HG02943 (cell line): ENCODE measurements around the gene PRKCA.
"Not testable (repeated sequence)": the region's sequence is repeated elsewhere in the genome, so short reads cannot be mapped to it uniquely, and the experiment has no call there.

Source experiments
- ATAC-seq: cut with Tn5 transposase; IDR thresholded peaks from one replicate; pipeline ENCODE4 v1.9.1; 2021; ENCODE audit warnings: mild to moderate bottlenecking, low read depth, moderate library complexity; ENCODE audit not compliant: unreplicated experiment

The PRKCA gene

GRCh38 chr17:66580956-66581391, 278.6 kb downstream of the PRKCA start:
- ATAC-seq = no peak

DNA sequence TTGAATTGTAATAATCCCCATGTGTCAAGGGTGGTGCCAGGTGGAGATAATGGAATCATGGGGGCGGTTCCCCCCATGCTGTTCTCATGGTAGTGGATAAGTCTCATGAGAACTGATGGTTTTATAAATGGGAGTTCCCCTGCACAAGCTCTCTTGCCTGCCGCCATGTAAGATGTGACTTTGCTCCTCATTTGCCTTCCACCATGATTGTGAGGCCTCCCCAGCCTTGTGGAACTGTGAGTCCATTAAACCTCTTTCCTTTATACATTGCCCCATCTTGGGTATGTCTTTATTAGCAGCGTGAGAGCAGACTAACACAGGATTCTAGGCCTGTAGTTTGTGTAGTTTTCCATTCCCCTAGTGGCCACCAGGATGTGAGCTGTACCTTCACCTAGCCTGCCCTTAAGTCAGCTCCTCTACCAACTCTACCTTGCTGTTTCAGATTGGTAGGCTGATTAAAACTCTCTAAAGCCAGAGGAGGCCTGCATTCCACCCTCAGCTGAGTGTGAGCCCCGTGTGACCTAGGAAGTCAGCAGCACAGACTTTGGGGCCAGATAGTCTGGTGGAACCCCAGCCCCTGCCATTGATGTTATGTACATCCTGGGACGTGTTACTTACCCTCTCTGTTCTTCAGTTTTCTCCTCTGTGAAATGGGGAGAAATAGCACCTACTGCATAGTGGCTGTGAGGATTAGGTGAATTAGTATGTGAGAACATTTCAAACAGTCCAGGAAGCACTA, 280.1 kb downstream of the PRKCA start:
- ATAC-seq = no peak

GRCh38 chr17:66583112-66583748, 280.8 kb downstream of the PRKCA start:
- ATAC-seq = no peak

- no peak for ATAC-seq
These were observed 282.5 kb downstream of the PRKCA start for GRCh38 chr17:66584927-66585326.

GRCh38 chr17:66585472-66585871, 283.1 kb downstream of the PRKCA start:
- ATAC-seq = no peak

- ATAC-seq = no peak
These were observed 287.5 kb downstream of the PRKCA start for GRCh38 chr17:66589892-66590291.

GRCh38 chr17:66593116-66593515, 290.7 kb downstream of the PRKCA start:
- no peak for ATAC-seq

- no peak for ATAC-seq
These were observed 293.5 kb downstream of the PRKCA start for GRCh38 chr17:66595893-66596292.

GRCh38 chr17:66602659-66603384, 300.4 kb downstream of the PRKCA start:
- no peak for ATAC-seq

DNA sequence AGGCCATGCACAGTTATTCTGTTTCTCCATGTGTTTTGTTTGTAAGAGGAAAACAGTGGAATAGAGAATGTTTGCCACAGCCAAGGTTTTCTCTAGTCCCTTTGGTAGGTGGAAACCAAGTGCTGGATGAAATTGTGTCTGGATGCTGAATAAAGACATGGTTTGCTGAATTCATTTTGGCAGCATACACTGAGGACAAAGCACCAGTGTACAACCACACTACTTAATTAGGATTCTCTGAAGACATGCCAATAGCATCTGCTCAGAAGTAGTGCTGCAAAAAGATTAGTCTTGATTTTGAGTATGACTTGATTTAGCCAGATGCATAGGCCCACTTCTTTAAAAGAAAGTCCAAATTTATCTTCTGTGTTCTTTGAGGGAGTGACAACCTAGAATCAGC, 302.0 kb downstream of the PRKCA start:
- no peak for ATAC-seq

- ATAC-seq = no peak
These were observed 303.1 kb downstream of the PRKCA start for GRCh38 chr17:66605541-66605940.

- no peak for ATAC-seq
These were observed 308.1 kb downstream of the PRKCA start for GRCh38 chr17:66610361-66611133.

GRCh38 chr17:66611397-66611796, 309.0 kb downstream of the PRKCA start:
- ATAC-seq = no peak

DNA sequence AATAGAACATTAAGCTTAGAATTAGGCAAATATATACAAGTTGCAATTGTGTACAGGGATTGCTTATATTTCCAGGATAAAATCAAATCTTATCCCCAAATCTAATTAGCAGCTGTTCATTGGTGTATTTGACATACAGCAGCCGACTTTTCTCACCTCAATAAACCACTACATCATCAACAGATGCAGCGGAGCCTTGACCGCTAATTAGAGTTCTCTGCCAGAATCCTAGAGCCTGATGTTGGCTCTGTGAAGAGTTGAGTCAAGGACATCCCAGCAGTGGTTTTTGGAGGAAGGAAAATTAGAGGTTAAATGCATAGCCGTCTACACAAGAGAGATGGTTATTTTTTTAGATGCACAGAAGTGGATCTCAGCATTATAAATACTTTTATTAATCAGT, 310.6 kb downstream of the PRKCA start:
- ATAC-seq = no peak

GRCh38 chr17:66614469-66614868, 312.1 kb downstream of the PRKCA start:
- ATAC-seq = no peak

DNA sequence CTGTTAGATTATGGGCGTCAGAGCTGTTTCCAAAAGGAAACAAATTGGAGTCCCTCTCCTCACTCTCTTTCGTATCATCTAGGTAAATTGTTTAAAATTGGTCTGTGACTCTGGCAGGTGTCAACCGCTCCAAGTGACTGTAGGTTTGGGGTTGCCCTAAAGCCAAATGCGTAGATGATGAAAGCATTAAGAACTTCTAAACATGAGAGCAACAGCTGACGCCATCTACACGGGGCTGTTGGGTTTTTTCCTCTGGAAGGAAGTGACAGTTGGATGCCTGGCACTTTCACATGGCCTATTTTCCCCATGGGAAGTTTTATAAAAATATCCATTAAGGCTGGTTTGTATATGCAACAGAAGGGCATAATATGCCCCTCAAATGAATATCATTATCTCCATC, 316.8 kb downstream of the PRKCA start:
- no peak for ATAC-seq

DNA sequence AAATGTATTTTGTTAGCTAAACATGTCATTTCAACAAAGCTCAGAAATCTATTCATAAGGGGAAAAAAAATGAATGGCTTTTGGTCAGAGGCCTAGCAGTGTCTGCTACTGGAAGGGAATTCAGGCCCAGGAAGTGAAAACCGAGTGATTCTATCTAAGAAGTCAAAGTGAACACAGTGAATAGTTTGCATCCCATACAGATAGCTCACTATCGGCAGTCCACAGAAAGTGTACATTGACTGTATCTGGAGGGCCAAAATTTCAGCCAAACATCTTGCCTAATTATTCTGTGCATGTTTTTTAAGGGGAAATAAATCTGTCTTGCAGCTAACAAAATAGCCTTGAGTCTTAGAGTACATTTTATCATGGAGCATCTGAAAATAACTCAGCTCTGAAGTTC, 318.1 kb downstream of the PRKCA start:
- no peak for ATAC-seq

- ATAC-seq = not testable (repeated sequence)
These were observed 322.2 kb downstream of the PRKCA start for GRCh38 chr17:66624630-66625029.

DNA sequence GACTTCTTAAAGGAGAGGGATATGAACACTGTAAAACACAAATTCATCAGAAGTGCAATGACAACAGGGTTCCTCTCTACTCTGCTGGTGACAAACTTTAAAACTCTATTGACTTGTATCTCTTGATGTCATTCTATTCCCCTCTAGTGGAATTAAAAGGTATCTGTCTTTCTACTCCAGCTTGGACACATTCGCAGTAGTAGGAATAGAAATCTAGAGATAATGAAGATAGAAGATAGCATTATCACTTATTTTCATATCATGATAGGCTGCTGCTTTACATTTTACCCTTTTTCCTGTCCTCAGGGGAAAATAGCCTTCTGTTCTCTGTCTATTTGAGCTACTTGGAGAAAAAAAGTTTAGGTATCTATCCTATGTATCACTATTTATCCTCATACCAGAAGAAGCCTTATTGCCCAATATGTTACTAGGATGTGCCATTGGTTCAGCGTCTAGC, 322.9 kb downstream of the PRKCA start:
- no peak for ATAC-seq

DNA sequence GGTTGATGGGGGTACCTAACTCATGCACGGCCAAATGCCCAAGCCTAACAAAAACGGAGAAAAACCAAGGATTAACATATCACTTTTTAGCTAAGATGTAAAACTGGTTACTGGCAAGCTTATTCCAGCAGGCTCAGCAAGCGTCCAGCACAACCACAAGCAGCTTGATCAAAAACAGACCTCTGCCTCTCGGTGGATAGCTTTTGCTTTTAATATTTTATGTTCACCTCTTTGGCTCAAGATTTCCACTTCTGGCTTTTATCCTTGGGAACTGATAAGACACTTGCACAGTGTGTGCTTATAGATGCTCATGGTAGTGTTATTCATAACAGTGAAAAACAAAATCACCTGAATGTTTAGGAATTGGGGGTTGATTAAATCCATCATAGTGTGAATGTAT, 325.6 kb downstream of the PRKCA start:
- no peak for ATAC-seq

DNA sequence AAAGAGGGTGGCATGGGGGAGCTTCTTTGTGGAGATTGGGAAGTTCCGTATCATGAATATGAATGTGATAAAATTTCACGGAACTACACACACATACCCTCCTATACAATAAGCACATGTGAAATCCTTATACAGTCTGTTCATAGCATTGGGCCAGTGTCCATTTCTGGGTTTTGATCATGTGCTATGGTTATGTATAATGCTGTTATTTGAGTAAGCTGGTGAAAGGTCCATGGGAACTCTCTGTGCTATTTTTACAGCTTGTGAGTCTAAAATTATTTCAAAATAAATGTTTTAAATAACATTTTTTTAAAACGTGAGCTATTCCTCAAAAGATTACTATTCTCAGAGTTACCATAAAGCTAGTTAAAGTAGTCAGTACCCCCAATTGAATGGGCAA, 327.3 kb downstream of the PRKCA start:
- no peak for ATAC-seq
